OCI-LY7 (cell line): ENCODE results near the gene BRK1.
A peak's percentile ranks its signal among the peaks of the same experiment; 100 is the strongest.

Source experiments
- CTCF ChIP-seq: fragments of 200-600 bp; sonication (generic); conservative IDR thresholded peaks from 2 replicates; pipeline ENCODE4 v1.5.1; 2014; ENCODE audit warnings: mild to moderate bottlenecking, antibody characterized with exemption, low read length, moderate library complexity, mixed read lengths
- EZH2phosphoT487 ChIP-seq: fragments of 200-600 bp; sonication (generic); IDR thresholded peaks from 2 replicates; pipeline ENCODE4 v1.6.1; 2018; ENCODE audit warnings: low read depth, borderline replicate concordance, mild to moderate bottlenecking, mixed run types, antibody characterized with exemption, low read length, moderate library complexity, mixed read lengths

GRCh38 chr3:10162185-10162584, 46.7 kb downstream of the BRK1 start:
- 0 out of 2 replicates have a peak, but pooled peaks have one; percentile 25 for TF ChIP-seq CTCF
- TF ChIP-seq EZH2phosphoT487, result no peak
